HG02642 (cell line): ENCODE data around the gene IBA57.
A peak's percentile ranks its signal among the peaks of the same experiment; 100 is the strongest.
"Not testable (repeated sequence)": the region's sequence is repeated elsewhere in the genome, so short reads cannot be mapped to it uniquely, and the experiment has no call there.

Source experiments
- ATAC-seq: cut with Tn5 transposase; IDR thresholded peaks from one replicate; pipeline ENCODE4 v1.9.1; 2021; ENCODE audit warnings: mild to moderate bottlenecking; ENCODE audit not compliant: unreplicated experiment, poor library complexity

The IBA57 gene

DNA sequence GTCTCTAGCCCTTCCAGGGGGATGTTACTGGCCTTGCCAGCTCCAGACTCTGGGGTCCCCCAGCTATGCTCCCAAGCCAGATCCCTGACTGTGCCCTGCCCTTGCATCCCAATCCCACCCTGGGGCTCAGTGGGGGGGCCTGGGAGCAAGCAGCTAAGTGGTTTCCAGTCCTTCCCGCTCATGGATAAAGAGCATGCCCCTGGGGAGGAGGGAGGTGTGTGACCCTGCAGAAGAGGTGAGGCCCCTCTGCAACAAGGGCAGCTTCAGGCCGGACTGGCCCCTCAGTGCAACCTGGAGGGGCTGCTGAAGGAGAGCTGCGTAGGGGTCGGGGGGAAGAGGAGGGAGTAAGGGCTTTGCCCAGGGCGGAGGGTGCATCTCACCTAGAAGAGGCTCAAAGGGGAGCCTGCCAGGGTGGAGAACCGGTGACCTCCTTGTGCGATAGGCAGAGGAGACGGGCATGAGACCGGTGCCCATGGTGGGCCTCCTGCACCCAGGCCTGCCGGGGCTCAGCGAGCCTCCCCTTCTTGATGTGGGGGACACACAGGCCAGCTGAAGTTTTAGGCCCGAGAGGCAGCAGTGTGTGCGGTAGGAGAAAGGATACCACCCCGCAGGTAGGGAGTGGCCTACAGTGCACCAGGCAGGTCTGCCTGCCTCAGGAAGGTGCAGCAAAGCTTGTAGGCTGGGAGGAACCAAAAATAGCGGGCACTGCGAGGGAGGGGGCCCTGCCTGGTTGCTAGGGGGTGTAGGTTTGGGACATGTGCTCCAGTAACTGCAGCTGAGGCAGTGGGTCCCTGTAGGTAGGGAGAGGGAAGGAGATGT, 45.3 kb downstream of the IBA57 start:
- ATAC-seq, result no peak

GRCh38 chr1:228211531-228212414, 46.2 kb downstream of the IBA57 start:
- ATAC-seq, result no peak

DNA sequence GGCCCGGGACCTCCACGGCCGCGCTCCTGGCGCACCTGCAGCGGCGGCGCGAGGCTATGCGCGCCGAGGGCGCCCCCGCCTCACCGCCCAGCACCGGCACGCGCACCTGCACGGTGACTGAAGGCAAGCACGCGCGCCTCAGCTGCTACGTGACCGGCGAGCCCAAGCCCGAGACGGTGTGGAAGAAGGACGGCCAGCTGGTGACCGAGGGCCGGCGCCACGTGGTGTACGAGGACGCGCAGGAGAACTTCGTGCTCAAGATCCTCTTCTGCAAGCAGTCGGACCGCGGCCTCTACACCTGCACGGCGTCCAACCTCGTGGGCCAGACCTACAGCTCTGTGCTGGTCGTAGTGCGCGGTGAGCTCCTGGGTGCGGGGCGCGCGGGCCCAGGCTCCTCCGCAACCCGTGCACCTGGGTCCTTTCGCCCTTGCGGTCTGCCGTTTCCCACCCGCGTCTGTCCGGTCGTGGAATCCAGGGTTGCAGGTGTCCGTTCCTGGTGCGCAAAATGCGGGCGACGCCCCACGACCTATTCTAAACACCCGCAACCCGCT, 46.9 kb downstream of the IBA57 start:
- no peak for ATAC-seq

GRCh38 chr1:228212966-228213844, 47.6 kb downstream of the IBA57 start:
- peak; percentile 88 for ATAC-seq

DNA sequence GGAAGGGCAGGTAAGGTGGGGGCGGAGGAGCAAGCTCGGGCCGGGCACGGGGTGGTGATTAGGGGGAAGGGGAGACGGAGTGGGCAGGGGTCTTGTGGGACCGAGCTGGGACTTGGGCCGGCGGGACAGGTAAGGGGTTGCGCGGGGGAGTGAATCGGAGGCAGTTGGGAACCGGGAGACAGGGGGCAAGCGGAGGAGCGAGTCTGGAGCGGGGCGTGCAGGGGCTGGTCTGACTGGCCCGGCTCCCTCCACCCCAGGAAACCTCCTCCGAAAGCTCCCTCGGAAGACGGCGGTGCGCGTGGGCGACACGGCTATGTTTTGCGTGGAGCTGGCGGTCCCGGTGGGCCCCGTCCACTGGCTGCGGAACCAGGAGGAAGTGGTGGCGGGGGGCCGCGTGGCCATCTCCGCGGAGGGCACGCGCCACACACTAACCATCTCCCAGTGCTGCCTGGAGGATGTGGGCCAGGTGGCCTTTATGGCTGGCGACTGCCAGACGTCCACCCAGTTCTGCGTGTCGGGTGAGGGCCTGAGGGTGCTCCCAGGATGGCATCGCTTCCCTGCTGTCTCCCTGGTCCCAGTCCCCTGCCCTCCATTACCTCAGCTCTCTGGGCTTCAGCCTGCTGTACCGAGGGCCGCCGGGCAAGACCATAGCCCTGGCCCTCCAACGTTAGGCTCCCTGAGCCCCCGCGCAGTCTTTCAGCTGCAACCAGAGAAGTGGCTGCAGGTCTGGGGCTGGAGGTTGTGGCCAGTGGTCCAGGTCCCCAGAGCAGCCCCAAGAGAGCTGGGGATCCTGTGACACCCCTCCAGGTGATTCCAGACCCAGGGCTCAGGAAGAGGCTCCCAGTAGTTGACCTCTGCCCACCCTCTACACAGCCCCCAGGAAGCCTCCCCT, 48.6 kb downstream of the IBA57 start:
- ATAC-seq, result no peak

GRCh38 chr1:228214921-228215662, 49.5 kb downstream of the IBA57 start:
- no peak for ATAC-seq

DNA sequence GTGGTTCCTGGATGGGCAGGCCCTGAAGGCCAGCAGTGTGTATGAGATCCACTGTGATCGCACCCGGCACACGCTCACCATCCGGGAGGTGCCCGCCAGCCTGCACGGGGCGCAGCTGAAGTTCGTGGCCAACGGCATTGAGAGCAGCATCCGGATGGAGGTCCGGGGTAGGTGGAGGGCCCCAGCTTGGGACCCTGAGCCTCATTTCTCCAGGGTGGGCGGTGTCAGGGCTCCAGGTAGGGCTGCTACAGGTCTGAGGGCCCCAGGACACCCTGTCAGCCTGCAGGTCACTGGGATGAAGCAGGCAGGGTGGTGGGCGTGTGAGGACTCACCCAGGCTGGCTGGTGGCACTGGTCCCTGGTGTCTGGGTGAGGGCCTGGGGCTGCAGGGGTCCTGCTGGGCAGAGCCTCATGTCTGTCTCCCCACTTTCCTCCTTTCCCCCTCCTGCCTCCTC, 50.1 kb downstream of the IBA57 start:
- ATAC-seq, result no peak

DNA sequence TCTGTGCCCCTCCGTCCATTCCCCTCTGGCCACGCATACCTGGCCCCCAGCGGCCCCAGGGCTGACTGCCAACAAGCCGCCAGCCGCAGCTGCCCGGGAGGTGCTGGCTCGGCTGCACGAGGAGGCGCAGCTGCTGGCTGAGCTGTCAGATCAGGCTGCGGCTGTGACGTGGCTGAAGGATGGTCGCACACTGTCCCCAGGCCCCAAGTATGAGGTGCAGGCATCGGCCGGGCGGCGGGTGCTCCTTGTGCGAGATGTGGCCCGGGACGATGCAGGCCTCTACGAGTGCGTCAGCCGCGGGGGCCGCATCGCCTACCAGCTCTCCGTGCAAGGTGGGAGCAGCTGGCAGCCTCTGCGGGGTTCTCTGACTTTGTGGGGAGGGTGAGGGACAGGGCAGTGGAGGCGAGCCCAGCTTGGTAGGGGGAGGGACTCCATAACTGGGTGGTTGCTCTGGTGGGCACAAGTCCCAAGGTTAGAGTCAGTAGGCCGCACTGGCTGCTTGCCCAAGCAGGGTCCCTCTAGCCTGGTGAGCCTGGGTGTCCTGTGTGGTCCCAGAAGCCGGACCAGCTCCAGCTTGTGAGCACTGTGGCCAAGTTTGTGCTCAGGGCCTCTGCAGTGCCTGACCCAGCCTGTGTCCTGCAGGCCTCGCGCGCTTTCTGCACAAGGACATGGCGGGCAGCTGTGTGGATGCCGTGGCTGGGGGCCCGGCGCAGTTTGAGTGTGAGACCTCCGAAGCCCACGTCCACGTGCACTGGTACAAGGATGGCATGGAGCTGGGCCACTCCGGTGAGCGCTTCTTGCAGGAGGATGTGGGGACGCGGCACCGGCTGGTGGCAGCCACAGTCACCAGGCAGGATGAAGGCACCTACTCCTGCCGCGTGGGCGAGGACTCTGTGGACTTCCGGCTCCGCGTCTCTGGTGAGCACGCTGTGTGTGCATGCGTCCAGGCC, 51.0 kb downstream of the IBA57 start:
- no peak for ATAC-seq

- ATAC-seq, result no peak
Measured at GRCh38 chr1:228217551-228218344, 52.1 kb downstream of the IBA57 start.

- no peak for ATAC-seq
Measured at GRCh38 chr1:228218513-228219244, 53.1 kb downstream of the IBA57 start.

DNA sequence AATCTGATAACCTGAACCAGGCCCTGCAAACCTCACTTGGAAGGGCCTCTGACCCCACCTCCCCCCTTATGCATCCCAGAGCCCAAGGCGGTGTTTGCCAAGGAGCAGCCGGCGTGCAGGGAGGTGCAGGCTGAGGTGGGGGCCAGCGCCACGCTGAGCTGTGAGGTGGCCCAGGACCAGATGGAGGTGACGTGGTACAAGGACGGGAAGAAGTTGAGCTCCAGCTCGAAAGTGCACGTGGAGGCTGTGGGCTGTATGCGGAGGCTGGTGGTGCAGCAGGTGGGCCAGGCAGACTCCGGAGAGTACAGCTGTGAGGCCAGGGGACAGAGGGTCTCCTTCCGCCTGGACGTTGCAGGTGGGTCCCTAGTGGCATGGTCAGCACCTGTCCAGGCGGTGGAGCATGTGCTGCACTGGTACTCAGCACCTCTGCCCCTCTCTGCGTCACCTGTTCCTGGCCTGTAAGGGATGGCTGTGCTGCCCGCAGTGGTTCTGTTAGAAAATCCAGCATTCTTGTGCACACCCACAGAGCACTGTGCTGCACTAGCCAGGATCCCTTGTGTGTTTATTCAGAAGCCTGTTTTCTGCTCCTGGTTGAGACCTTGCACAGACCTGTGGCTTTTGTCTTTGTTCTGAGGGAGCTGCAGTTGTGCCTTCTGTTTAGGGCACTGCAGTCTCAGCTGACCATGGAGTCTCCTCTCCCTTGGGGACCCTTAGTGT, 53.8 kb downstream of the IBA57 start:
- ATAC-seq, result no peak

- ATAC-seq, result no peak
Measured at GRCh38 chr1:228219962-228220780, 54.6 kb downstream of the IBA57 start.

DNA sequence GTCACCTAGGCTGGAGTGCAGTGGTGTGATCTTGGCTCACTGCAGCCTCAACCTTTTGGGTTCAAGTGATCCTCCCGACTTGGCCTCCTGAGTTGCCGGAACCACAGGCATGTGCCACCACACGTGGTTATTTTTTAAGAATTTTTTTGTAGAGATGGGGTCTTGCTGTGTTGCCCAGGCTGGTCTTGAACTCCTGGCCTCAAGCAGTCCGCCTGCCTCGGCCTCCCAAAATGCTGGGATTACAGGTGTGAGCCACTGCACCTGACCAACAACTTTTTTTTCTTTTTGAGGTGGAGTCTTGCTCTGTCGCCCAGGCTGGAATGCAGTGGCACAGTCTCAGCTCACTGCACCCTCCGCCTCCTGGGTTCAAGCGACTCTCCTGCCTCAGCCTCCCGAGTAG, 55.5 kb downstream of the IBA57 start:
- ATAC-seq, result not testable (repeated sequence)

- no peak for ATAC-seq
Measured at GRCh38 chr1:228222548-228222947, 56.9 kb downstream of the IBA57 start.
